Nephron (organoid): Measurements from ENCODE around the gene SUN1.
"Not testable (repeated sequence)": the region's sequence is repeated elsewhere in the genome, so short reads cannot be mapped to it uniquely, and the experiment has no call there.

ENCODE experiments used
- H3K27ac Mint-ChIP-seq, 3 experiments: 2 replicates each; pipeline ENCODE4 v1.8.0; 2020; ENCODE audit warnings: mixed read lengths in 3 of 3, mild to moderate bottlenecking in 2 of 3, moderate library complexity in 1 of 3
- H3K27me3 Mint-ChIP-seq: 2 replicates; pipeline ENCODE4 v1.8.0; 2021; ENCODE audit warnings: low read depth, mild to moderate bottlenecking, moderate library complexity, mixed read lengths
- H3K36me3 Mint-ChIP-seq: 2 replicates; pipeline ENCODE4 v1.8.0; 2020; ENCODE audit warnings: low read depth, mixed read lengths
- H3K4me1 Mint-ChIP-seq: 2 replicates; pipeline ENCODE4 v1.8.0; 2020; ENCODE audit warnings: mixed read lengths
- H3K4me3 Mint-ChIP-seq, 3 experiments: 2 replicates each; pipeline ENCODE4 v1.8.0; 2020; ENCODE audit warnings: mild to moderate bottlenecking in 3 of 3, mixed read lengths in 3 of 3, moderate library complexity in 2 of 3
- H3K9me3 Mint-ChIP-seq: 2 replicates; pipeline ENCODE4 v1.8.0; 2020; ENCODE audit warnings: mixed read lengths
- CTCF ChIP-seq, 3 experiments: fragments of 200-600 bp; sonication (generic); IDR thresholded peaks; one replicate each; pipeline ENCODE4 v1.5.0; 2021; ENCODE audit warnings: antibody characterized with exemption in 3 of 3; ENCODE audit not compliant: unreplicated experiment in 3 of 3

Gene SUN1

DNA sequence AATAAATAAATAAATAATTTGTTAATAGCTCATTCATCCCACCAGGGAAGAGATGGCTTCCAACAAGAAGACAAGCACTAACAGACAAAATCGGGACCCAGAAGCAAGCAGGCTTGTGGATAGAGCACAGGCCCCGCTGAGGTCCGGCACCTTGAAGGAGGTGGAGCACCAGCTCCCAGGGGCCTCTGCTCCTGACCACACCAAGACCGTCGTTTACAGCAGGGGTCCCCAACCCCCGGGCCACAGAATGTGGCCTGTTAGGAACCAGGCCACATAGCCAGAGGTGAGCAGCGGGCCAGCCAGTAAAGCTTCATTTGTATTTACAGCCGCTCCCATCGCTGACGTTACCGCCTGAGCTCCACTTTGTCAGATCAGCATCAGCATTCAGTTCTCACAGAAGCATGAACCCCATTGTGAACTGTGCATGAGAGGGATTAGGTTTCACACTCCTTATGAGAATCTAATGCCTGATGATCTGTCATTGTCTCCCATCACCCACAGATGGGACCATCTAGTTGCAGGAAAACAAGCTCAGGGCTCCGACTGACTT, 33.3 kb upstream of the SUN1 start:
- peaks cover 22% of the 10 kb centered on the region for H3K36me3 Mint-ChIP-seq
- H3K27me3 Mint-ChIP-seq: peaks cover 3% of the 10 kb centered on the region
- TF ChIP-seq CTCF (IDR thresholded peaks at IDR 0.05; ENCODE audit: unreplicated experiment in 3 of 3): no peak
- H3K4me3 Mint-ChIP-seq: no peak overlapping the region
- peaks cover 31% of the 10 kb centered on the region for H3K4me1 Mint-ChIP-seq
- H3K27ac Mint-ChIP-seq: no peak overlapping the region
- H3K9me3 Mint-ChIP-seq: peaks cover 4% of the 10 kb centered on the region

- peaks cover 3% of the 10 kb centered on the region for H3K27me3 Mint-ChIP-seq
These were observed 31.6 kb upstream of the SUN1 start for GRCh38 chr7:800692-801091.

GRCh38 chr7:801351-801750, 30.9 kb upstream of the SUN1 start:
- peaks cover 17% of the 10 kb centered on the region for H3K36me3 Mint-ChIP-seq
- H3K4me3 Mint-ChIP-seq, H3K27me3 Mint-ChIP-seq, H3K9me3 Mint-ChIP-seq: not testable (repeated sequence)
- peak overlapping the region in 1 of 3 experiments; percentile 89 for H3K27ac Mint-ChIP-seq
- peaks cover 31% of the 10 kb centered on the region for H3K4me1 Mint-ChIP-seq

More at GRCh38 chr7:800692-801091, 31.6 kb upstream of the SUN1 start:
- H3K36me3 Mint-ChIP-seq: peaks cover 17% of the 10 kb centered on the region
- H3K4me3 Mint-ChIP-seq: no peak overlapping the region
- peaks cover 31% of the 10 kb centered on the region for H3K4me1 Mint-ChIP-seq
- H3K27ac Mint-ChIP-seq: peak overlapping the region in 2 of 3 experiments; percentile 41 to 89
- peaks cover 8% of the 10 kb centered on the region for H3K9me3 Mint-ChIP-seq
- no peak for TF ChIP-seq CTCF (IDR thresholded peaks at IDR 0.05; ENCODE audit: unreplicated experiment in 3 of 3)

DNA sequence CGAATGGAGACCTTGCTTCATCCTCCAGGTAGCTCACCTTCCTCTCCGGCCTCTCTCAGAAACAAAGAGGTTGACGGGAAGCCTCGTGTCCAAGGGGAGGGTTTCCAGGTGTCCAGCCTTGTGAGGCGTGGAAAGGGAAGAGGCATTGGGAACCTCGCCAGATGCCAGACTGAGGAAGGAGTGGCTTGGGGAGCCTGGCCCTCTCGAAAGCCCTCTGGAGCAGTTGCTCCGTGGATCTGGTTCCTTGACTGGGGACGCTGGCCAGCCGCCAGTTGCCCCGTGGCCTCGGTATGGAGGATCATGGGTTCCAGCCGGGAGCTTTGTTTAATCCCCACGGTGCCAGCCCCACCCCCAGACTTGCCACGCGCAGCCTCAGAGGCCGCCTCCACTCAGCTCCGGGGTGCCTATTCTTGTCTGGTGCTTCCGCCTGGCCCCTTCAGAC, 30.3 kb upstream of the SUN1 start:
- peak overlapping the region in 2 of 3 experiments; percentile 86 to 89 for H3K27ac Mint-ChIP-seq
- H3K9me3 Mint-ChIP-seq: peaks cover 7% of the 10 kb centered on the region
- H3K4me1 Mint-ChIP-seq: peaks cover 29% of the 10 kb centered on the region
- TF ChIP-seq CTCF (IDR thresholded peaks at IDR 0.05; ENCODE audit: unreplicated experiment in 3 of 3): no peak
- H3K36me3 Mint-ChIP-seq: peaks cover 16% of the 10 kb centered on the region
- peak overlapping the region in 1 of 3 experiments; percentile 47 for H3K4me3 Mint-ChIP-seq
- peaks cover 3% of the 10 kb centered on the region for H3K27me3 Mint-ChIP-seq

DNA sequence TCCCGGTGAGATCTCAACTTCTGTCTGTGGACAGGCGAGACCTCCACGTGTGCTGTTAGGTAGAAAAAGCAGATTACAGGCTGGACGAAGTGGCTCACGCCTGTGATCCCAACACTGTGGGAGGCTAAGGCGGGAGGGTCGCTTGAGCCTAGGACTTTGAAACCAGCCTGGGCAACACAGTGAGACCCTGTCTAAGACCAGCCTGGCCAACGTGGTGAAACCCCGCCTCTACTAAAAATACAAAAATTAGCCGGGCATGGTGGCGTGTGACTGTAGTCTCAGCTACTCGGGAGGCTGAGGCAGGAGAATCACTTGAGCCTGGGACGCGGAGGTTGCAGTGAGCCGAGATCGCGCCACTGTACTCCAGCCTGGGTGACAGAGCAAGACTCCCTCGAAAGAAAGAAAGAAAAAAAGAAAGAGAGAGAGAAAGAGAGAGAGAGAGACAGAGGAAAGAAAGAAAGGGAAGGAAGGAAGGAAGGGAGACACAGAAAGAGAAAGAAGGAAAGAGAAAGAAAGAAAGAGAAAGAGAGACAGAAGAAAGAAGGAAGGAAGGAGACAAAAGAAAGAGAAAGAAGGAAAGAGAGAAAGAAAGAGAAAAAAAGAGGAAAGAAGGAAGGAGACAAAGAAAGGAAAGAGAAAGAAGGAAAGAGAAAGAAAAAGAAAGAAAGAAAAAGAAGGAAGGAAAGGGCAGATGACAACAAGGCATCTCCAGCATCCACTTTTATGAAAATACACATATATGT, 29.6 kb upstream of the SUN1 start:
- H3K36me3 Mint-ChIP-seq: peaks cover 11% of the 10 kb centered on the region
- peaks cover 3% of the 10 kb centered on the region for H3K27me3 Mint-ChIP-seq
- H3K9me3 Mint-ChIP-seq: peaks cover 5% of the 10 kb centered on the region
- TF ChIP-seq CTCF (IDR thresholded peaks at IDR 0.05; ENCODE audit: unreplicated experiment in 3 of 3): no peak
- peak overlapping the region; percentile 29 to 89 (median 76) for H3K27ac Mint-ChIP-seq
- H3K4me3 Mint-ChIP-seq: no peak overlapping the region
- H3K4me1 Mint-ChIP-seq: peaks cover 22% of the 10 kb centered on the region

DNA sequence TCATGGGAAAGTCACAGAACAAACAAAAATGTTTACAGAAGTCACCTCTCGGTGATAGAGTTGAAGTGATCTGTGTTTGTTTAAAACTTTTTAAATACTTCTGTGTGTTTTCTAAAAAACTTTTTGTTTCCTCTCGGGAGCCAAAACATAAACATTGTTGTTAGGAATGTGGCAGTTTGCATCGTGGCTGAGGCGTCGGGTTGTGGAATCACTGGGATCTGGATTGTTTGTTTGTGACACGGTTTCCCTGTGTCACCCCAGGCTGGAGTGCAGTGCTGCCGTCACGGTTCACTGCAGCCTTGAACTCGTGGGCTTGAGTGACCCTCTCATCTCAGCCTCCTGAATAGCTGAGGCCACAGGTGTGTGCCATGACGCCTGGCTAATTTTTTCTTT, 29.0 kb upstream of the SUN1 start:
- no peak for TF ChIP-seq CTCF (IDR thresholded peaks at IDR 0.05; ENCODE audit: unreplicated experiment in 3 of 3)
- Mint-ChIP-seq H3K4me1 (peaks cover 21% of the 10 kb centered on the region), H3K4me3 (no peak overlapping the region), H3K27me3 (peaks cover 3% of the 10 kb centered on the region), H3K27ac (peak overlapping the region in 2 of 3 experiments; percentile 76 to 89), H3K9me3 (peaks cover 9% of the 10 kb centered on the region), H3K36me3 (peaks cover 14% of the 10 kb centered on the region)

DNA sequence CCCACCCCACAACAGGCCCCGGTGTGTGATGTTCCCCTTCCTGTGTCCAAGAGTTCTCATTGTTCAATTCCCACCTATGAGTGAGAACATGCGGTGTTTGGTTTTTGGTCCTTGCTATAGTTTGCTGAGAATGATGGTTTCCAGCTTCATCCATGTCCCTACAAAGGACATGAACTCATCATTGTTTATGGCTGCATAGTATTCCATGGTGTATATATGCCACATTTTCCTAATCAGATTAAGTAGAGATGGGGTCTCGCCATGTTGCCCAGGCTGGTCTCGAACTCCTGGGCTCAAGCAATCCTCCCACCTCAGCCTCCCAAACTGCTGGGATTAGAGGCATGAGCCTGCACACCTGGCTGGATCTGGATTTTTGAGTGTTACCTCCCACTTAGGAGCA, 28.5 kb upstream of the SUN1 start:
- H3K4me3 Mint-ChIP-seq: not testable (repeated sequence)

More for the DNA sequence above, 28.5 kb upstream of the SUN1 start:
- H3K4me1 Mint-ChIP-seq: peaks cover 21% of the 10 kb centered on the region
- H3K27me3 Mint-ChIP-seq, H3K27ac Mint-ChIP-seq: not testable (repeated sequence)
- H3K36me3 Mint-ChIP-seq: peaks cover 16% of the 10 kb centered on the region
- H3K9me3 Mint-ChIP-seq: peaks cover 12% of the 10 kb centered on the region
